Mammary epithelial cell (primary cell): ENCODE measurements around the gene LIPT1.

Experiments used
- EZH2 ChIP-seq: IDR thresholded peaks from 2 replicates; pipeline ENCODE4 v1.6.1; 2012; ENCODE audit warnings: low read length, inconsistent platforms, borderline replicate concordance
- TF ChIP-seq, protein P1 (sequence below), 2 donors: IDR thresholded peaks in 1 of 2; conservative IDR thresholded peaks in 1 of 2; 2 replicates each; pipeline ENCODE4 v1.5.1; 2011 to 2012; ENCODE audit warnings: inconsistent platforms in 2 of 2, low read length in 2 of 2, mild to moderate bottlenecking in 2 of 2, control low read depth in 1 of 2, low read depth in 1 of 2; ENCODE audit not compliant: insufficient read depth in 1 of 2; ENCODE audit errors: extremely low read depth in 1 of 2

GRCh38 chr2:99150706-99151105 lies 4.1 kb upstream of the LIPT1 start:
- TF ChIP-seq, protein P1, sequence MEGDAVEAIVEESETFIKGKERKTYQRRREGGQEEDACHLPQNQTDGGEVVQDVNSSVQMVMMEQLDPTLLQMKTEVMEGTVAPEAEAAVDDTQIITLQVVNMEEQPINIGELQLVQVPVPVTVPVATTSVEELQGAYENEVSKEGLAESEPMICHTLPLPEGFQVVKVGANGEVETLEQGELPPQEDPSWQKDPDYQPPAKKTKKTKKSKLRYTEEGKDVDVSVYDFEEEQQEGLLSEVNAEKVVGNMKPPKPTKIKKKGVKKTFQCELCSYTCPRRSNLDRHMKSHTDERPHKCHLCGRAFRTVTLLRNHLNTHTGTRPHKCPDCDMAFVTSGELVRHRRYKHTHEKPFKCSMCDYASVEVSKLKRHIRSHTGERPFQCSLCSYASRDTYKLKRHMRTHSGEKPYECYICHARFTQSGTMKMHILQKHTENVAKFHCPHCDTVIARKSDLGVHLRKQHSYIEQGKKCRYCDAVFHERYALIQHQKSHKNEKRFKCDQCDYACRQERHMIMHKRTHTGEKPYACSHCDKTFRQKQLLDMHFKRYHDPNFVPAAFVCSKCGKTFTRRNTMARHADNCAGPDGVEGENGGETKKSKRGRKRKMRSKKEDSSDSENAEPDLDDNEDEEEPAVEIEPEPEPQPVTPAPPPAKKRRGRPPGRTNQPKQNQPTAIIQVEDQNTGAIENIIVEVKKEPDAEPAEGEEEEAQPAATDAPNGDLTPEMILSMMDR (conservative IDR thresholded peaks at IDR 0.05 in 1 of 2, IDR thresholded peaks at IDR 0.05 in 1 of 2; ENCODE audit: extremely low read depth in 1 of 2, insufficient read depth in 1 of 2, low read depth in 1 of 2, low read length in 2 of 2) = no peak
- TF ChIP-seq EZH2 = no peak
